SW480 (cell line): ENCODE results near the gene RNASE13.
A peak's percentile ranks its signal among the peaks of the same experiment; 100 is the strongest.

ENCODE experiments used
- DNase-seq: peaks from one replicate; pipeline ENCODE4 v3.0.0-alpha.2; 2016; ENCODE audit warnings: low spot score

RNASE13 gene

GRCh38 chr14:21034707-21035106 lies at the start of gene RNASE13:
Gene RNASE13 (minus strand): TSS chr14:21034807. CDS start chr14:21034288, 519 bp downstream.
- DNase-seq: no peak

- DNase-seq: no peak
Observed at GRCh38 chr14:21084396-21084795, 49.8 kb upstream of the RNASE13 start.

GRCh38 chr14:21083565-21084325 lies 49.1 kb upstream of the RNASE13 start:
- DNase-seq: no peak

GRCh38 chr14:21081521-21082142 lies 47.0 kb upstream of the RNASE13 start:
- no peak for DNase-seq

GRCh38 chr14:21078726-21079125 lies 44.1 kb upstream of the RNASE13 start:
- DNase-seq: no peak

GRCh38 chr14:21078287-21078686 lies 43.7 kb upstream of the RNASE13 start:
- no peak for DNase-seq

- DNase-seq: no peak
Observed at GRCh38 chr14:21077672-21078071, 43.1 kb upstream of the RNASE13 start.

- no peak for DNase-seq
Observed at GRCh38 chr14:21075719-21076437, 41.3 kb upstream of the RNASE13 start.

- no peak for DNase-seq
Observed at GRCh38 chr14:21074398-21075272, 40.0 kb upstream of the RNASE13 start.

GRCh38 chr14:21073921-21074320 lies 39.3 kb upstream of the RNASE13 start:
- no peak for DNase-seq

GRCh38 chr14:21072781-21073339 lies 38.3 kb upstream of the RNASE13 start:
- DNase-seq: no peak

- DNase-seq: no peak
Observed at GRCh38 chr14:21072031-21072473, 37.4 kb upstream of the RNASE13 start.

GRCh38 chr14:21071225-21072030 lies 36.8 kb upstream of the RNASE13 start:
- DNase-seq: peak; percentile 58

- peak; percentile 26 for DNase-seq
Observed at GRCh38 chr14:21070610-21071224, 36.1 kb upstream of the RNASE13 start.

- DNase-seq: peak; percentile 26
Observed at GRCh38 chr14:21070083-21070609, 35.5 kb upstream of the RNASE13 start, which contains the start of gene ARHGEF40. Gene ARHGEF40 (plus strand): TSS chr14:21070304. CDS start chr14:21070397, 93 bp downstream.

- DNase-seq: peak; percentile 16
Observed at GRCh38 chr14:21069388-21070082, 34.9 kb upstream of the RNASE13 start.

GRCh38 chr14:21068521-21069387 lies 34.1 kb upstream of the RNASE13 start:
- DNase-seq: peak; percentile 59

- DNase-seq: peak; percentile 45
Observed at GRCh38 chr14:21066882-21067502, 32.4 kb upstream of the RNASE13 start.
